GM23338 (cell line): Measurements from ENCODE around the gene MAPK8IP3. TPM values are rescaled to one million over a fixed set of nuclear protein-coding genes. Genes with fewer than 3 reads are reported as not detected.

Source experiments
- ATAC-seq: fragments of 200-7000 bp; cut with Tn5 transposase; 3 replicates; pipeline ENCODE4 v1.9.1; 2020
- DNase-seq: peaks from one replicate; pipeline ENCODE4 v3.0.0-alpha.2; 2015; ENCODE audit warnings: low spot score
- H2AFZ ChIP-seq: fragments of 200-600 bp; sonication (generic); 2 replicates; pipeline ENCODE4 v1.8.0; 2016; ENCODE audit warnings: antibody characterized with exemption, mild to moderate bottlenecking, moderate library complexity
- H3F3A ChIP-seq: fragments of 200-600 bp; sonication (generic); replicated peaks from 2 replicates; pipeline ENCODE4 v1.8.0; 2017; ENCODE audit warnings: antibody characterized with exemption, mixed run types, low read depth
- H3K27ac ChIP-seq: fragments of 200-600 bp; sonication (generic); 2 replicates; pipeline ENCODE4 v1.6.1; 2016; ENCODE audit warnings: low read depth
- H3K27me3 ChIP-seq: fragments of 200-600 bp; sonication (generic); 2 replicates; pipeline ENCODE4 v1.8.0; 2016; ENCODE audit warnings: mild to moderate bottlenecking, mixed run types, moderate library complexity; ENCODE audit not compliant: insufficient read depth
- H3K36me3 ChIP-seq: fragments of 200-600 bp; sonication (generic); 2 replicates; pipeline ENCODE4 v1.8.0; 2016; ENCODE audit warnings: mild to moderate bottlenecking; ENCODE audit not compliant: insufficient read depth
- H3K4me1 ChIP-seq: fragments of 200-600 bp; sonication (generic); 2 replicates; pipeline ENCODE4 v1.8.0; 2016; ENCODE audit warnings: mild to moderate bottlenecking, moderate library complexity; ENCODE audit not compliant: insufficient read depth
- H3K4me2 ChIP-seq: fragments of 200-600 bp; sonication (generic); 2 replicates; pipeline ENCODE4 v1.7.1; 2017; ENCODE audit warnings: mixed run types
- H3K4me3 ChIP-seq: fragments of 200-600 bp; sonication (generic); 2 replicates; pipeline ENCODE4 v1.6.1; 2016; ENCODE audit warnings: mixed run types
- H3K79me2 ChIP-seq: fragments of 200-600 bp; sonication (generic); replicated peaks from 2 replicates; pipeline ENCODE4 v1.8.0; 2017; ENCODE audit warnings: mild to moderate bottlenecking; ENCODE audit not compliant: insufficient read depth
- H3K9me2 ChIP-seq: fragments of 200-600 bp; sonication (generic); 2 replicates; pipeline ENCODE4 v1.8.0; 2017; ENCODE audit not compliant: insufficient read depth
- H4K20me1 ChIP-seq: fragments of 200-600 bp; sonication (generic); replicated peaks from 2 replicates; pipeline ENCODE4 v1.8.0; 2017; ENCODE audit warnings: mild to moderate bottlenecking; ENCODE audit not compliant: insufficient read depth
- H3K27ac Mint-ChIP-seq: 2 replicates; pipeline ENCODE4 v1.8.0; 2020; ENCODE audit warnings: inconsistent platforms, mild to moderate bottlenecking, moderate library complexity, mixed read lengths
- H3K27me3 Mint-ChIP-seq: 3 replicates; pipeline ENCODE4 v1.8.0; 2022; ENCODE audit warnings: low read depth, mild to moderate bottlenecking, moderate library complexity, mixed read lengths, inconsistent platforms; ENCODE audit not compliant: insufficient read depth, poor library complexity
- H3K36me3 Mint-ChIP-seq: 3 replicates; pipeline ENCODE4 v1.8.0; 2021; ENCODE audit warnings: low read depth, mild to moderate bottlenecking, inconsistent platforms, moderate library complexity, mixed read lengths
- H3K4me1 Mint-ChIP-seq: 3 replicates; pipeline ENCODE4 v1.8.0; 2020; ENCODE audit warnings: mild to moderate bottlenecking, inconsistent platforms, mixed read lengths
- H3K4me3 Mint-ChIP-seq: 3 replicates; pipeline ENCODE4 v1.8.0; 2021; ENCODE audit warnings: moderate library complexity, mild to moderate bottlenecking, inconsistent platforms, mixed read lengths
- H3K9me3 Mint-ChIP-seq: 3 replicates; pipeline ENCODE4 v1.8.0; 2020; ENCODE audit warnings: moderate library complexity, mild to moderate bottlenecking, inconsistent platforms, mixed read lengths
- JUNB ChIP-seq: IDR thresholded peaks from one replicate; pipeline ENCODE4 v1.6.1; 2016; ENCODE audit warnings: antibody characterized with exemption; ENCODE audit not compliant: unreplicated experiment
- REST ChIP-seq: IDR thresholded peaks from one replicate; pipeline ENCODE4 v1.6.1; 2018; ENCODE audit warnings: antibody characterized with exemption; ENCODE audit not compliant: unreplicated experiment
- ZNF114 ChIP-seq: fragments of 250-450 bp; sonication (Bioruptor Pico); IDR thresholded peaks from 2 replicates; pipeline ENCODE4 v1.5.0; 2020; ENCODE audit warnings: mild to moderate bottlenecking, moderate library complexity
- ZNF462 ChIP-seq: fragments of 250-450 bp; sonication (Bioruptor Pico); IDR thresholded peaks from 2 replicates; pipeline ENCODE4 v1.5.0; 2020; ENCODE audit warnings: mild to moderate bottlenecking, moderate library complexity
- polyA plus RNA-seq: library from polyadenylated mRNA; unstranded; fragments of >200 nt; fragmentation: Nextera tagmentation; extraction: Ambion mirVana; gene quantifications from 2 replicates; pipeline ENCODE4 v1.2.1, GENCODE V29; 2016
- total RNA-seq: library from RNA; depleted of rRNA; stranded (reverse); fragments of >200 nt; shearing (Covaris generic); gene quantifications from 2 replicates; pipeline ENCODE4 v1.2.3, GENCODE V29; 2014

Gene MAPK8IP3
- total and polyA plus RNA-seq, 2 experiments from 2014 or later = 11.3 to 58.4 TPM

- TF ChIP-seq ZNF462 (CRISPR knock-in tag) = no peak
Measured at GRCh38 chr16:1745181-1745899, 39.3 kb downstream of the MAPK8IP3 start (continued).

- Mint-ChIP-seq H3K4me3 (no peak overlapping the region), H3K27ac (no peak overlapping the region), H3K4me1 (no peaks in the 10 kb centered on the region), H3K36me3 (peaks cover 16% of the 10 kb centered on the region), H3K9me3 (peaks cover 3% of the 10 kb centered on the region; the same call in 2 of the 3 replicates), H3K27me3 (peaks cover 10% of the 10 kb centered on the region)
- peak; percentile 31 for DNase-seq
- Histone ChIP-seq H3K79me2 (no peaks in the 10 kb centered on the region), H2AFZ (no peak overlapping the region), H3K27me3 (no peaks in the 10 kb centered on the region), H3K4me2 (no peak overlapping the region), H3K4me1 (no peaks in the 10 kb centered on the region), H3K27ac (no peak overlapping the region), H3K4me3 (no peak overlapping the region), H3F3A (no peaks in the 10 kb centered on the region), H3K9me2 (no peaks in the 10 kb centered on the region), H3K36me3 (no peaks in the 10 kb centered on the region; the same call in 1 of the 2 replicates), H4K20me1 (no peaks in the 10 kb centered on the region)
- ATAC-seq = no peak
- TF ChIP-seq REST (no peak), ZNF114 (CRISPR knock-in tag) (no peak), JUNB (no peak)
Measured at GRCh38 chr16:1745900-1746692, 40.1 kb downstream of the MAPK8IP3 start.
